H1 (cell line): ENCODE results near the gene CHST11.

Source experiments
- ATF3 ChIP-seq: IDR thresholded peaks from 2 replicates; pipeline ENCODE4 v1.6.1; 2011; ENCODE audit warnings: low read depth, mild to moderate bottlenecking, low read length; ENCODE audit not compliant: insufficient read depth
- CTCF ChIP-seq, 3 experiments: IDR thresholded peaks; 1 replicate in 2 of 3; 2 replicates in 1 of 3; pipeline versions ENCODE4 v1.5.1 to v1.6.1; 2011; ENCODE audit warnings: low read length in 3 of 3, mild to moderate bottlenecking in 3 of 3, inconsistent platforms in 2 of 3, low read depth in 1 of 3, moderate library complexity in 1 of 3; ENCODE audit not compliant: insufficient read depth in 1 of 3; ENCODE audit errors: control extremely low read depth in 1 of 3
- EP300 ChIP-seq, 2 experiments: IDR thresholded peaks; 1 replicate in 1 of 2; 2 replicates in 1 of 2; pipeline ENCODE4 v1.6.1; 2011 to 2012; ENCODE audit warnings: low read depth in 2 of 2, low read length in 2 of 2, mild to moderate bottlenecking in 2 of 2, borderline replicate concordance in 1 of 2, inconsistent platforms in 1 of 2, moderate library complexity in 1 of 2
- EZH2 ChIP-seq: fragments of 200-600 bp; sonication (generic); IDR thresholded peaks from 2 replicates; pipeline ENCODE4 v1.7.1; 2012; ENCODE audit warnings: low read depth, mild to moderate bottlenecking, moderate library complexity, low read length, inconsistent platforms; ENCODE audit not compliant: severe bottlenecking
- POLR2A ChIP-seq, 2 experiments: IDR thresholded peaks; 1 replicate in 1 of 2; 2 replicates in 1 of 2; pipeline ENCODE4 v1.6.1; 2011; ENCODE audit warnings: low read depth in 2 of 2, low read length in 2 of 2, mild to moderate bottlenecking in 2 of 2; ENCODE audit errors: control extremely low read depth in 1 of 2
- POLR2AphosphoS5 ChIP-seq: IDR thresholded peaks from 2 replicates; pipeline ENCODE4 v1.6.1; 2011; ENCODE audit warnings: low read depth, low read length
- RFX5 ChIP-seq: IDR thresholded peaks from 2 replicates; pipeline ENCODE4 v1.6.1; 2011; ENCODE audit warnings: low read depth, low read length, improper control_type of control experiment, borderline replicate concordance
- SIN3A ChIP-seq, 2 experiments: IDR thresholded peaks in 1 of 2; conservative IDR thresholded peaks in 1 of 2; 2 replicates each; pipeline ENCODE4 v1.6.1; 2011 to 2012; ENCODE audit warnings: low read length in 2 of 2, improper control_type of control experiment in 1 of 2, low read depth in 1 of 2, mild to moderate bottlenecking in 1 of 2
- TAF1 ChIP-seq: IDR thresholded peaks from 2 replicates; pipeline ENCODE4 v1.6.1; 2011; ENCODE audit warnings: mild to moderate bottlenecking, low read depth, low read length
- USF2 ChIP-seq: IDR thresholded peaks from 2 replicates; pipeline ENCODE4 v1.6.1; 2011; ENCODE audit warnings: low read length, improper control_type of control experiment

GRCh38 chr12:104475271-104475670 is 18.5 kb downstream of the CHST11 start:
- TF ChIP-seq USF2 (no peak), CTCF (IDR thresholded peaks at IDR 0.05; ENCODE audit: control extremely low read depth in 1 of 3, insufficient read depth in 1 of 3, low read depth in 1 of 3, low read length in 3 of 3) (no peak), TAF1 (no peak), EZH2 (no peak), EP300 (IDR thresholded peaks at IDR 0.05; ENCODE audit: borderline replicate concordance in 1 of 2, low read depth in 2 of 2, low read length in 2 of 2) (no peak), SIN3A (conservative IDR thresholded peaks at IDR 0.05 in 1 of 2, IDR thresholded peaks at IDR 0.05 in 1 of 2; ENCODE audit: low read depth in 1 of 2, low read length in 2 of 2) (no peak), POLR2A (IDR thresholded peaks at IDR 0.05; ENCODE audit: control extremely low read depth in 1 of 2, low read depth in 2 of 2, low read length in 2 of 2) (no peak), ATF3 (no peak), POLR2AphosphoS5 (no peak), RFX5 (no peak)
